Measurements from ENCODE around the gene ALLC.

DNA sequence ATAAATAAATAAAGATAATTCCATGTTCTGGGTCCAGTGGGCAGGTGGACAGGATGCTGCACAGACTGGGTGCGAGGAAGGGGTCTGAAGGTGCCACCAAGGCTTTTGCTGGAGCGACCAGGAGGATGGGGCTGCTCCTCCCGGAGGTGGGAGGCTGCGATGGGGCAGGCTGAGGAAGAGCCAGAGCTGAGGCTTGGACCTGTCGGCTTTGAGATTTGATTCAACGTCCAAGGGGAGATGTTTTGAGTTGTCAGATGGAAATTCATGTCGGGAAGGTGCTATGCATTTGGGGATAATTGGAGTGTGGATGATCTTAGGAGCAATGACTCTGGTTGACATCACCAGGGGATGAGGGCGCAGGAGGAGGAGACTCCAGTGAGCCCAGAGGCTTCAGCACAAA, 11.7 kb downstream of the ALLC start:
- TF ChIP-seq, protein P1, sequence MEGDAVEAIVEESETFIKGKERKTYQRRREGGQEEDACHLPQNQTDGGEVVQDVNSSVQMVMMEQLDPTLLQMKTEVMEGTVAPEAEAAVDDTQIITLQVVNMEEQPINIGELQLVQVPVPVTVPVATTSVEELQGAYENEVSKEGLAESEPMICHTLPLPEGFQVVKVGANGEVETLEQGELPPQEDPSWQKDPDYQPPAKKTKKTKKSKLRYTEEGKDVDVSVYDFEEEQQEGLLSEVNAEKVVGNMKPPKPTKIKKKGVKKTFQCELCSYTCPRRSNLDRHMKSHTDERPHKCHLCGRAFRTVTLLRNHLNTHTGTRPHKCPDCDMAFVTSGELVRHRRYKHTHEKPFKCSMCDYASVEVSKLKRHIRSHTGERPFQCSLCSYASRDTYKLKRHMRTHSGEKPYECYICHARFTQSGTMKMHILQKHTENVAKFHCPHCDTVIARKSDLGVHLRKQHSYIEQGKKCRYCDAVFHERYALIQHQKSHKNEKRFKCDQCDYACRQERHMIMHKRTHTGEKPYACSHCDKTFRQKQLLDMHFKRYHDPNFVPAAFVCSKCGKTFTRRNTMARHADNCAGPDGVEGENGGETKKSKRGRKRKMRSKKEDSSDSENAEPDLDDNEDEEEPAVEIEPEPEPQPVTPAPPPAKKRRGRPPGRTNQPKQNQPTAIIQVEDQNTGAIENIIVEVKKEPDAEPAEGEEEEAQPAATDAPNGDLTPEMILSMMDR (IDR thresholded peaks at IDR 0.05), result no peak
- TF ChIP-seq POLR2A (IDR thresholded peaks at IDR 0.05), result no peak
- TF ChIP-seq POLR2AphosphoS5 (IDR thresholded peaks at IDR 0.05), result no peak
